Osteoblast (primary cell): ENCODE measurements around the gene SEMA4B. TPM values are rescaled to one million over a fixed set of nuclear protein-coding genes. Genes with fewer than 3 reads are reported as not detected.

Source experiments
- DNase-seq: peaks from one replicate; pipeline ENCODE4 v3.0.0; 2011; ENCODE audit warnings: low spot score, mixed read lengths; ENCODE audit not compliant: insufficient read length; ENCODE audit errors: missing footprints
- H2AFZ ChIP-seq: 2 replicates; pipeline ENCODE4 v1.6.0; 2011; ENCODE audit warnings: mild to moderate bottlenecking, low read length
- H3K27ac ChIP-seq: 2 replicates; pipeline ENCODE4 v1.5.1; 2011; ENCODE audit warnings: mild to moderate bottlenecking, low read depth, low read length, moderate library complexity
- H3K27me3 ChIP-seq: 2 replicates; pipeline ENCODE4 v1.6.0; 2012; ENCODE audit warnings: mild to moderate bottlenecking, control low read depth, inconsistent platforms, low read length, moderate library complexity; ENCODE audit not compliant: insufficient read depth
- H3K36me3 ChIP-seq: 2 replicates; pipeline ENCODE4 v1.5.1; 2011; ENCODE audit warnings: mild to moderate bottlenecking, low read length, control low read depth, moderate library complexity; ENCODE audit not compliant: insufficient read depth
- H3K4me1 ChIP-seq: 2 replicates; pipeline ENCODE4 v1.5.1; 2011; ENCODE audit warnings: mild to moderate bottlenecking, low read length, control low read depth, moderate library complexity; ENCODE audit not compliant: insufficient read depth
- H3K4me2 ChIP-seq: 2 replicates; pipeline ENCODE4 v1.6.0; 2011; ENCODE audit warnings: mild to moderate bottlenecking, low read length; ENCODE audit not compliant: insufficient read depth
- H3K4me3 ChIP-seq: fragments of 200-600 bp; sonication (generic); 3 replicates; pipeline ENCODE4 v1.5.1; 2012; ENCODE audit warnings: mild to moderate bottlenecking, low read length, inconsistent platforms; ENCODE audit not compliant: insufficient read depth
- H3K79me2 ChIP-seq: 2 replicates; pipeline ENCODE4 v1.6.0; 2012; ENCODE audit warnings: mild to moderate bottlenecking, low read length, control low read depth, inconsistent platforms; ENCODE audit not compliant: insufficient read depth
- H3K9me3 ChIP-seq: 2 replicates; pipeline ENCODE4 v1.5.1; 2011; ENCODE audit warnings: low read depth, low read length, control low read depth
- H4K20me1 ChIP-seq: 2 replicates; pipeline ENCODE4 v1.6.0; 2012; ENCODE audit warnings: mild to moderate bottlenecking, low read length, control low read depth; ENCODE audit not compliant: insufficient read depth
- CTCF ChIP-seq: IDR thresholded peaks from 2 replicates; pipeline ENCODE4 v1.5.1; 2011; ENCODE audit warnings: mild to moderate bottlenecking, low read depth, low read length, moderate library complexity; ENCODE audit errors: extremely low read depth
- total RNA-seq: library from RNA; depleted of rRNA; stranded (reverse); fragments of >200 nt; gene quantifications from 2 replicates; pipeline ENCODE4 v1.2.3, GENCODE V29; 2012

Gene SEMA4B
- total RNA-seq, 1 donor: 8.7 TPM

GRCh38 chr15:90191794-90192509 is 9.2 kb upstream of the SEMA4B start:
- H3K27ac ChIP-seq: no peak overlapping the region
- no peak for TF ChIP-seq CTCF
- no peaks in the 10 kb centered on the region for H3K27me3 ChIP-seq
- H3K4me1 ChIP-seq: no peaks in the 10 kb centered on the region
- H3K4me3 ChIP-seq: no peak overlapping the region
- no peak overlapping the region for H2AFZ ChIP-seq
- H3K36me3 ChIP-seq: no peaks in the 10 kb centered on the region
- no peak overlapping the region for H3K4me2 ChIP-seq
- no peaks in the 10 kb centered on the region for H3K79me2 ChIP-seq
- no peaks in the 10 kb centered on the region for H4K20me1 ChIP-seq
- DNase-seq: peak; percentile 78
- H3K9me3 ChIP-seq: no peaks in the 10 kb centered on the region

GRCh38 chr15:90192961-90193786 is 8.0 kb upstream of the SEMA4B start:
- Histone ChIP-seq H3K9me3 (no peaks in the 10 kb centered on the region), H3K36me3 (no peaks in the 10 kb centered on the region), H3K27me3 (no peaks in the 10 kb centered on the region), H3K4me1 (no peaks in the 10 kb centered on the region), H3K79me2 (no peaks in the 10 kb centered on the region), H3K4me2 (no peak overlapping the region), H2AFZ (peak overlapping the region; percentile 60), H3K27ac (no peak overlapping the region), H3K4me3 (no peak overlapping the region), H4K20me1 (no peaks in the 10 kb centered on the region)
- no peak for DNase-seq
- no peak for TF ChIP-seq CTCF

GRCh38 chr15:90194655-90195054 is 6.5 kb upstream of the SEMA4B start:
- no peak for DNase-seq
- Histone ChIP-seq H3K9me3 (no peaks in the 10 kb centered on the region), H3K27me3 (no peaks in the 10 kb centered on the region), H3K4me3 (no peak overlapping the region), H3K27ac (no peak overlapping the region), H3K36me3 (no peaks in the 10 kb centered on the region), H3K79me2 (no peaks in the 10 kb centered on the region), H3K4me2 (no peak overlapping the region), H4K20me1 (no peaks in the 10 kb centered on the region), H3K4me1 (no peaks in the 10 kb centered on the region), H2AFZ (no peak overlapping the region)
- TF ChIP-seq CTCF: no peak

GRCh38 chr15:90200534-90201129 is 498 bp upstream of the SEMA4B start:
- Histone ChIP-seq H3K4me3 (peak overlapping the region; percentile 86), H4K20me1 (peaks cover 8% of the 10 kb centered on the region), H3K9me3 (no peaks in the 10 kb centered on the region), H3K4me1 (peaks cover 24% of the 10 kb centered on the region), H3K79me2 (peaks cover 12% of the 10 kb centered on the region), H2AFZ (peak overlapping the region; percentile 91), H3K4me2 (peak overlapping the region; percentile 90), H3K36me3 (no peaks in the 10 kb centered on the region), H3K27ac (no peak overlapping the region), H3K27me3 (no peaks in the 10 kb centered on the region)
- DNase-seq: peak; percentile 88
- TF ChIP-seq CTCF: no peak
